NCI-H1436 (cell line): Measurements from ENCODE around the gene CFHR1.
"Not testable (repeated sequence)": the region's sequence is repeated elsewhere in the genome, so short reads cannot be mapped to it uniquely, and the experiment has no call there.

Source experiments
- DNase-seq: peaks from one replicate; lab custom pipeline; 2025; lab: John Stamatoyannopoulos, UW

The CFHR1 gene

GRCh38 chr1:196819531-196819930 is at the start of gene CFHR1:
Gene CFHR1 (plus strand): TSS chr1:196819731. CDS start chr1:196819845, 114 bp downstream.
- DNase-seq = not testable (repeated sequence)

- not testable (repeated sequence) for DNase-seq
Measured at GRCh38 chr1:196769823-196770222, 49.7 kb upstream of the CFHR1 start.

DNA sequence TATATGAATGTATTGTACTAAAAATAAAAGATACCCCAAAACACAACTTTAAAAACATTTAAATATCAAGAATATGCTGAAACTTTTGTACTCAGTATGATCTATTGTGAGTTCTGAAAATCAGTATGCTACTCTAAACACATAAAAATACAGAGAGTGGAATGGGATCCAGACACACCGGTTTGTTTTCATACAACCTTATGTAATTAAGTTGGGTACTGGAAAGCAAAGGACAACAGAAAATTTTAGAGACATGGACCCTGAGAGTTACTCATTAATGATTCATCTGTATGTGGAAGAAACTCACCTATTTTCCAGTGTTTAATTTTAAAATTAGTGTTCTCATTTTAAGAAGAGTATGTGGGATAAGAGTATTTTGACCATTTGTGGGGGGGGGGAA is 45.8 kb upstream of the CFHR1 start:
- no peak for DNase-seq

DNA sequence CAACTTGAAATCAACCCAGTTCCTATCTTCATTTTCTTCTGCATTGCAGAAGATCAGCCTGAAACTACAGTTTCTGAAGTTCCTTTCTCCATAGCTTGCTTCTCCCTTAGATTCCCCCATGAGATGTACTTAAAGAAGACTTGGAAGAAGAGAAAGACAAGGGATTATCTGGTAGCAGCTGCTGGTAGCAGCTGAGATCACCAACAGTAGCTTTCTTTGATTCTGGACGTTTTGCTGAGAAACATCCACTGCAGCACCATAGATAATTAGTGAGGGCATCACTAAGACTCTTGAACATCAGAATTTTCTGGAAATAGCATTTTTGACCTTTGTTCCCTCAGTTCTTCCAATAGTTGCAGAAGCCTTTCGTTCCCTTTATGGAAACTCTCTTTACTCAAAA is 45.4 kb upstream of the CFHR1 start:
- no peak for DNase-seq

- no peak for DNase-seq
Measured at GRCh38 chr1:196774603-196775002, 44.9 kb upstream of the CFHR1 start, which contains the start of gene CFHR3. Gene CFHR3 (plus strand): TSS chr1:196774840. CDS start chr1:196774887, 47 bp downstream.

GRCh38 chr1:196777603-196778002 is 41.9 kb upstream of the CFHR1 start:
- no peak for DNase-seq

GRCh38 chr1:196779093-196779492 is 40.4 kb upstream of the CFHR1 start:
- DNase-seq = no peak

DNA sequence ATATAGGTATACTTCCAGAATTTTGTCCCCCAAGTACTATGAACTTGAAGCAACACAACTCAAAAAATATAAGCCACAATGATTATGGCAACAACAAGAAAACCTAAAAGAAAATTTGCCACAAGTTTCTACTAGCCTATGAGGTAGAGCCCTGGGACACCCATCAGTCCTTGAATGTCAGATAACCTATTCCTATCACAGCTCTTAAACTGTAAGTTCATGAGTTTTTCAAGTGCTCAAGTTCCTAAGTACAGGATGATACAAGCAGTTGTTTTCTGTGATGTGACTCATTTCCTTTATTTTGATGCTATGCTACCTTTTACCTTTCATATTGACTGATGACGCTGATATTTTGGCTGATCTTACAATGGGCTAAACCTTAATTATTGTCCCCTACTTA is 28.3 kb upstream of the CFHR1 start:
- not testable (repeated sequence) for DNase-seq

DNA sequence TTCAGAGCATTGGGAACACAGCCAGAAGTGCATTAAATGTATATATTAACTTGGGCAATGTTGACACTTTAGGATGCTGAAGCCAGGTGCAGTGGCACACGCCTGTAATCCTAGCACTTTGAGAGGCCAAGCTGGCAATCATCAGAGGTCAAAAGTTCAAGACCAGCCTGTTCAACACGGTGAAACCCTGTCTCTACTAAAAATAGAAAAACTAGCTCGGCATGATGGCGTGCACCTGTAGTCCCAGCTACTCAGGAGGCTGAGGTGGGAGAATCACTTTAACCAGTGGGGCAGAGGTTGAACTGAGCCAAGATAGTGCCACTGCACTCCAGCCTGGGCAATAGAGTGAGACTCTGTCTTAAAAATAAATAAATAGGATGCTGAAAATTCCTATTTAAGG is 25.4 kb upstream of the CFHR1 start:
- DNase-seq = peak; percentile 81

DNA sequence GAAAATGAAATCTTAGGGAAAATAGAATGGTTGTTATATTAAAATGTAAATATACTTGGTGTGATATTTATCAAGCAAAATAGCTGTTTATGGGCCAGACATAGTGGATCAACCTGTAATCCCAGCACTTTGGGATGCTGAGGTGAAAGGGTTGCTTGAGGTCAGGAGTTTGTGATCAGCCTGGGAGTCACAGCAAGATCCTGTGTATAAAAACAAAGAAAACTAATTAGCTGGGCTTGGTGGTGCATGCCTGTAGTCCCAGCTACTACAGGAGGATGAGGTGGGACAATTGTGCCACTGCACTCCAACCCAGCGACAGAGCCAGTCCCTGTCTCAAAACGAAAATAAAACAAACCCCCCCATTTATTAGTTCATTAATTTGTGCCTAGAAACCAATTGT is 21.6 kb upstream of the CFHR1 start:
- DNase-seq = no peak

GRCh38 chr1:196801920-196802319 is 17.6 kb upstream of the CFHR1 start:
- DNase-seq = not testable (repeated sequence)

DNA sequence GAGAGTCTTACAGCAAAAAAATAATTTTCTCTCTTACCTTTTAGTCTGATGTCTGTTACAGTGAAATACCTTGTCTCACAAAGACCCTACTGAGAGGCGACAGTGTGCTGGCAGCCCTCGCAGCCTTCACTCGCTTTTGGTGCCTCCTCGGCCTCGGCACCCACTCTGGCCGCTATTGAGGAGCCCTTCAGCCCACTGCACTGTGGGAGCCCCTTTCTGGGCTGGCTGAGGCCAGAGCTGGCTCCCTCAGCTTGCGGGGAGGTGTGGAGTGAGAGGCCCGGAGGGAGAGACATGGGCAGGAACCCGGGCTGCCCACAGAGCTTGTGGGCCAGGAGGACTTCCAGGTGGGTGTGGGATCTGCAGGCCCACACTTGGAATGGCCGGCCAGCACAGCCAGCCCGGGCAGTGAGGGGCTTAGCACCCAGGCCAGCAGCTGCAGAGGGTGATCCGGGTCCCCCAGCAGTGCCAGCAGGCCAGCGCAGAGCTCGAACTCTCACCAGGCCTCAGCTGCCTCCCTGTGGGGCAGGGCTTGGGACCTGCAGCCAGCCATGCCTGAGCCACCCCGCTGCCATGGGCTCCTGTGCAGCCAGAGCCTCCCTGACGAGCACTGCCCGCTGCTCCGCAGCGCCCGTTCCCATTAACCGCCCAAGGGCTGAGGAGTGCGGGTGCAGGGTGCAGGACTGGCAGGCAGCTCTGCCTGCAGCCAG is 10.8 kb upstream of the CFHR1 start:
- DNase-seq = no peak

- not testable (repeated sequence) for DNase-seq
Measured at GRCh38 chr1:196817442-196817841, 2.1 kb upstream of the CFHR1 start.

DNA sequence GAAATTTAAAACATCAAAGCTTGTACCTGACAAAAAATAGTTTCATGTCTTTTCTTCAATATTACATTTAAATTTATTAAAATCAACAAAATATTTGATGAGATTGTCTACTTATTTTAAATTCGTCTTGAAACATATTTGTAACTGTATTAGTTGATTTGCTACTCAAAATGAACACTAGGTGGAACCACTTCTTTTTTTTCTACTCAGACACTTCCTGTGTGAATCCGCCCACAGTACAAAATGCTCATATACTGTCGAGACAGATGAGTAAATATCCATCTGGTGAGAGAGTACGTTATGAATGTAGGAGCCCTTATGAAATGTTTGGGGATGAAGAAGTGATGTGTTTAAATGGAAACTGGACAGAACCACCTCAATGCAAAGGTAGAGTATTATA is 8.3 kb downstream of the CFHR1 start:
- peak; percentile 52 for DNase-seq

- not testable (repeated sequence) for DNase-seq
Measured at GRCh38 chr1:196849613-196850492, 30.3 kb downstream of the CFHR1 start.

DNA sequence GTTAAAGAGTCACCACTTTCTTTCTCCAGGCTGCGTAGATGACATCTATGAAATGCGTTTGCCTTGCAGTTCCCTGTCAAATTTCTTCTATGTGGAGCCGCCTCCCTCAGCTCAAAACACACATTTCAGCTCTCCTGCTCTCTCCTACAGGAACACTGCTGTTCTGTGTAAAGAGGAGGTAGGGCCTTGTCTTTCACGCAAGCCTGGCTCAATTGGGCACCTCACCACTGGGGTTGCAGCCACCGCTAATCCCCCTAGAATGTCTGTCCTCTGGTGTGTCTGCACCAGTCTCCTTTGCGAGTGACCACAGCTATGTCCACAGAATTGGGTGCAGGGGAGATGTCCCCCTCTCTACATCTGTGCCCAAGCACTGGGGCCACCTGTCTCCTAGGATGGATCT is 36.5 kb downstream of the CFHR1 start:
- DNase-seq = no peak

GRCh38 chr1:196857188-196857587 is 37.7 kb downstream of the CFHR1 start:
- no peak for DNase-seq

- DNase-seq = no peak
Measured at GRCh38 chr1:196858811-196859210, 39.3 kb downstream of the CFHR1 start.

- DNase-seq = no peak
Measured at GRCh38 chr1:196860323-196860884, 40.9 kb downstream of the CFHR1 start.

- DNase-seq = no peak
Measured at GRCh38 chr1:196861429-196861828, 41.9 kb downstream of the CFHR1 start.

GRCh38 chr1:196866974-196867373 is 47.4 kb downstream of the CFHR1 start:
- no peak for DNase-seq

DNA sequence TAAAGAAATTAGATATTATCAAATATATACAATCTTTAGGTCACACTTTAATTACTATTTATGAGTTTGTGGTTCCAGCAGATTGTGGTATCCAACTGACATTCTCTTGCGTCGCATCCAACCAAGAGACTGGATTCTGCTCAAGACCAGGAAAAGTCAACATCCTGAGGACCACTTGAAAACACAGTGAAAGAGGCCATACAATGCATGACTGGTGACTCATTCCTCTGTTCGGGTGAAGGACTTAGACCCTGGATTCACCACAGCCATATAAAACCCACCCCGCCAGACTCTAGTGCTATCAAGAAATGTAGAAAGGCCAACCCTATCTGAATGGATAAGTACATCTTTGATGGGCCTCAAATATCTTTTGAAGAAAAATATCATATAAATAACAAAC is 53.9 kb downstream of the CFHR1 start:
- no peak for DNase-seq

DNA sequence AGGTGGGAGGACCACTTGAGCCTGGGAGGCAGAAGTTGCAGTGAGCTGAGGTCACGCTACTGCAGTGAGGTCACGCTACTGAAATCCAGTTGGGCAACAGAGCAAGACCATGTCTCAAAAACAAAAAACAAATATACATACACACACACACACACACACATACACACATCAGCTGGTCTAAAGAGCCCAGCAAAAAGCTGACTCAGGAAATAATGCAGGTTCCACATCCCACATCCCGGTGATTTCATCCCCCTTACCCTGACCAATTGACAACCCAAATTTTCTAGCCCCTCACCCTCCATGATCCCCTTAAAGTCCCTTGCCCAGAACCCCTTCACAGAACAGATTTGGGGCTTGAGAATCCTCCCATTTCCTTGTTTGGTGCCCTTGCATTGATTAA is 56.4 kb downstream of the CFHR1 start:
- DNase-seq = no peak
